K562 (cell line): Measurements from ENCODE around the gene ABHD18.

Experiments
- SP1 ChIP-seq: sonication (generic); formaldehyde crosslinking; IDR thresholded peaks from 2 replicates; pipeline ENCODE4 v1.8.1; 2022; ENCODE audit warnings: mild to moderate bottlenecking, missing genetic modification reagents
- SRSF1 ChIP-seq: fragments of 200-400 bp; formaldehyde crosslinking; IDR thresholded peaks from 2 replicates; pipeline ENCODE4 v1.6.1; 2017; ENCODE audit warnings: mild to moderate bottlenecking, low read depth, low read length, moderate library complexity
- STAG1 ChIP-seq: sonication (generic); formaldehyde crosslinking; IDR thresholded peaks from 2 replicates; pipeline ENCODE4 v1.5.0; 2020; ENCODE audit warnings: missing genetic modification reagents, borderline replicate concordance
- TF ChIP-seq, protein P1 (sequence below): fragments of 250-450 bp; sonication (Bioruptor Pico); IDR thresholded peaks from 2 replicates; pipeline ENCODE4 v1.4.0; 2020; ENCODE audit warnings: mild to moderate bottlenecking

- TF ChIP-seq SRSF1 (no peak), SP1 (CRISPR knock-in tag) (no peak), STAG1 (CRISPR knock-in tag) (no peak)
- TF ChIP-seq, protein P1, sequence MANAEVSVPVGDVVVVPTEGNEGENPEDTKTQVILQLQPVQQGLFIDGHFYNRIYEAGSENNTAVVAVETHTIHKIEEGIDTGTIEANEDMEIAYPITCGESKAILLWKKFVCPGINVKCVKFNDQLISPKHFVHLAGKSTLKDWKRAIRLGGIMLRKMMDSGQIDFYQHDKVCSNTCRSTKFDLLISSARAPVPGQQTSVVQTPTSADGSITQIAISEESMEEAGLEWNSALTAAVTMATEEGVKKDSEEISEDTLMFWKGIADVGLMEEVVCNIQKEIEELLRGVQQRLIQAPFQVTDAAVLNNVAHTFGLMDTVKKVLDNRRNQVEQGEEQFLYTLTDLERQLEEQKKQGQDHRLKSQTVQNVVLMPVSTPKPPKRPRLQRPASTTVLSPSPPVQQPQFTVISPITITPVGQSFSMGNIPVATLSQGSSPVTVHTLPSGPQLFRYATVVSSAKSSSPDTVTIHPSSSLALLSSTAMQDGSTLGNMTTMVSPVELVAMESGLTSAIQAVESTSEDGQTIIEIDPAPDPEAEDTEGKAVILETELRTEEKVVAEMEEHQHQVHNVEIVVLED (CRISPR knock-in tag), result no peak
Observed at GRCh38 chr4:127997534-127998388, 32.6 kb downstream of the ABHD18 start.
